ENCODE data around the gene CHPF2.

Gene CHPF2

GRCh38 chr7:151247611-151248345 lies 15.5 kb downstream of the CHPF2 start:
- no peak for DNase-seq

- DNase-seq: peak; percentile 52
These were observed 16.2 kb downstream of the CHPF2 start, which contains the start of gene SMARCD3 for GRCh38 chr7:151248346-151249033. SMARCD3 (minus strand) TSS chr7:151248694; CDS start chr7:151248562, 132 bp downstream.

- peak; percentile 36 for DNase-seq
These were observed 16.9 kb downstream of the CHPF2 start for GRCh38 chr7:151249034-151249731.

GRCh38 chr7:151249732-151250072 lies 17.4 kb downstream of the CHPF2 start:
- DNase-seq: peak; percentile 18

- DNase-seq: no peak
These were observed 18.2 kb downstream of the CHPF2 start for GRCh38 chr7:151250181-151251132.

- no peak for DNase-seq
These were observed 19.0 kb downstream of the CHPF2 start for GRCh38 chr7:151251328-151251688.

GRCh38 chr7:151251689-151252560 lies 19.6 kb downstream of the CHPF2 start:
- DNase-seq: peak; percentile 56

- no peak for DNase-seq
These were observed 20.2 kb downstream of the CHPF2 start for GRCh38 chr7:151252561-151252835.

- no peak for DNase-seq
These were observed 20.9 kb downstream of the CHPF2 start for GRCh38 chr7:151252961-151253711.

GRCh38 chr7:151254316-151254715 lies 22.0 kb downstream of the CHPF2 start:
- no peak for DNase-seq

GRCh38 chr7:151254851-151255250 lies 22.6 kb downstream of the CHPF2 start:
- no peak for DNase-seq

GRCh38 chr7:151255390-151255789 lies 23.1 kb downstream of the CHPF2 start:
- no peak for DNase-seq

- DNase-seq: no peak
These were observed 24.2 kb downstream of the CHPF2 start for GRCh38 chr7:151256410-151257045.

GRCh38 chr7:151257990-151258389 lies 25.7 kb downstream of the CHPF2 start:
- no peak for DNase-seq

- no peak for DNase-seq
These were observed 28.2 kb downstream of the CHPF2 start for GRCh38 chr7:151260471-151260870.

GRCh38 chr7:151260883-151261282 lies 28.6 kb downstream of the CHPF2 start:
- DNase-seq: no peak

- DNase-seq: no peak
These were observed 29.2 kb downstream of the CHPF2 start for GRCh38 chr7:151261529-151261928.

- no peak for DNase-seq
These were observed 32.3 kb downstream of the CHPF2 start for GRCh38 chr7:151264615-151265014.

- no peak for DNase-seq
These were observed 33.2 kb downstream of the CHPF2 start for GRCh38 chr7:151265351-151265931.

- no peak for DNase-seq
These were observed 37.2 kb downstream of the CHPF2 start for GRCh38 chr7:151269511-151269910.
